NK-92 treated with Interleukin-12 subunit alpha and Interleukin-12 subunit beta, amount 100 ng/mL, for 24 hours (cell line): ENCODE data around the gene LUM.

Experiments used
- DNase-seq: peaks from one replicate; lab custom pipeline; 2025; lab: John Stamatoyannopoulos, UW

LUM gene

GRCh38 chr12:91111366-91112325 lies at the start of gene LUM:
LUM (minus strand) TSS chr12:91111494; CDS start chr12:91108979, 2,515 bp downstream.
- no peak for DNase-seq

DNA sequence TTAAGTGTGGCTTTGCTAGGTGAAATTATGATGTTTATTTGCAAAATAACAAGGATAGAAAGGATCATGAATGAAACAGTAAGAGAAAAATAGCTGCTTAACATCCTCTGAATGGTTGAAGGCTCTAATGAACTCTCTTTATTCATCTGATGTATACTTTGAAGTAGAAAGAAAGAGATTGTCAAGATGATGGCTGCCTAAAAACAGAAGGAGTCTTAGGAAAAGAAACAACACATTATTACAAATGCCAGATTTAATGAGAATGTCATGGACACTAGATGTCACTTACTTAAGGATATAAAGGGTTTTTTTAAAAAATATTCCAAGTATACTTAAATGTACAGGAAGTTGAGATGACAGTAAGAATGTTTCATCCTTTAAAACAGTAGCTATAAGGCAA lies 49.7 kb upstream of the LUM start:
- no peak for DNase-seq

DNA sequence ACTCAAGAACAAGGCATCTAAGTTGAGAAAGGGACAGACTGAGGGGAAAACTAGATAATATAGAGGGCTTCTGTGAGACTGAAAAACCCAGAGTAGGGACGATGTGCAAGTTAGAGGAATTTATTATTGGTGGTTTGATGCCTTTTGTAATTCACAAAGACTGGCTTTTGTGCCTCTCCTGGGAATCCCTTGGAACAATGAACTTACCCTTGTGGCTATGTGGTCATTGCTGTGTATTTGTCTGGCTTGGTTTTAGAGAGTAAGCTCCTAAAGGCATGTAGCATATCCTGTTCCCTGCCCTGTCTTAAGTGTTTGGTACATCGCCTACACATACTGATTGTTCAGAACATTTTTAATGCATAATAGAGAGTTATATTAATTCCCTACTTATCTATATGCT lies 44.7 kb upstream of the LUM start:
- DNase-seq: no peak

DNA sequence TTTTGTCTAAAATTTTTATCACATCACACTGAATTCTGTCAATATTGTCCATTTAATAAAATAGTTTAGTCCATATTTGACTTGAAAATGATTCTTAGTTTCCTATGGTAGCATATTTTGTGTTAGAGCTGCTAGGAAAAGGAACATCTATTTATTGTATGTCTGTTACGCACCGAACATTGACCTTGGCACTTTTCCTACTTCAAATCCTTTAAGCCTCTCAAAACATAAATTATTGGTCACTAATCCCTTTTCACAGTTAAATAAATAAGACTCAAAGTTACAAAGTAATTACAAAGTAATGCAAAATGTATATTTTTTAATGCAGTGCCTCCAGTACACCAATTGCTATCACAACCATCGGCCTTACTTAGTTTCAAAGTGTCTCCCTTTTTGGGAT lies 42.8 kb upstream of the LUM start:
- no peak for DNase-seq

DNA sequence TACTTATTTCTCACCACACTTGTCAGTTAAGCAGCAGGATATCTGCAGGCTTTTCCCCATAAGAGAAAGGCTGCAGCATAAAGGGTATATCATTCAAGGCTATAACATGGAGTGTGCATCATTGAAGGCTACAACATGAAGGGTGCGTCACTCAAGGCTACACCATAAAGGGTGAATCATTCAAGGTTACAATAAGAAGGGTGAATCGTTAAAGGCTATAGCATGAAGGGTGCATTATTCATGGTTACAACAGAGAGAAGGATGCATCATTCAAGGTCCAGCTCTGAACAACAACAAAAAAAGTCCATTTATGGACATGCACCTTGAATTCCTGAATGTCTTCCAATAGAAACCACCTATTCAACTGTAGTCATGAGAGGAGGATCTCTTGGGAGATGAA lies 32.8 kb upstream of the LUM start:
- no peak for DNase-seq

DNA sequence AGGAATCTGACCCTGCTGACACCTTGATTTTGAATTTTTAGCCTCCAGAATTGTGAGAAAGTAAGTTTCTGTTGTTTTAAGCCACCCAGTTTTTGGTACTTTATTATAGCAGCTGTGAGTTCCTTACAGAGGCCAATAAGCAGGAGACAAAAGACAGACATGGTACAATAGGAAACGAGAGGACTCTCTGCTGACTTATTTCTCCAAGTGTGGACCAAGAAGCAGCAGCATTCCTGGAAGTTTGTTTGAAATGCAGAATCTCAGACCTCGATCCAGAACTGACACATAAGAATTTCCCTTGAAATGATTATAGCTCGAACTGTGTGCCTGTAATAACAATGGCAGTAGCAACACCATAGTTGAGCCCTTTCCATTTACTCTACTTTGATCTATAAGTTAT lies 31.9 kb upstream of the LUM start:
- no peak for DNase-seq

GRCh38 chr12:91142221-91142631 lies 30.9 kb upstream of the LUM start:
- no peak for DNase-seq

- DNase-seq: no peak
These were observed 29.0 kb upstream of the LUM start for GRCh38 chr12:91140026-91140931.

GRCh38 chr12:91139286-91139685 lies 28.0 kb upstream of the LUM start:
- no peak for DNase-seq

GRCh38 chr12:91138337-91138920 lies 27.1 kb upstream of the LUM start:
- no peak for DNase-seq

GRCh38 chr12:91133871-91134270 lies 22.6 kb upstream of the LUM start:
- no peak for DNase-seq

DNA sequence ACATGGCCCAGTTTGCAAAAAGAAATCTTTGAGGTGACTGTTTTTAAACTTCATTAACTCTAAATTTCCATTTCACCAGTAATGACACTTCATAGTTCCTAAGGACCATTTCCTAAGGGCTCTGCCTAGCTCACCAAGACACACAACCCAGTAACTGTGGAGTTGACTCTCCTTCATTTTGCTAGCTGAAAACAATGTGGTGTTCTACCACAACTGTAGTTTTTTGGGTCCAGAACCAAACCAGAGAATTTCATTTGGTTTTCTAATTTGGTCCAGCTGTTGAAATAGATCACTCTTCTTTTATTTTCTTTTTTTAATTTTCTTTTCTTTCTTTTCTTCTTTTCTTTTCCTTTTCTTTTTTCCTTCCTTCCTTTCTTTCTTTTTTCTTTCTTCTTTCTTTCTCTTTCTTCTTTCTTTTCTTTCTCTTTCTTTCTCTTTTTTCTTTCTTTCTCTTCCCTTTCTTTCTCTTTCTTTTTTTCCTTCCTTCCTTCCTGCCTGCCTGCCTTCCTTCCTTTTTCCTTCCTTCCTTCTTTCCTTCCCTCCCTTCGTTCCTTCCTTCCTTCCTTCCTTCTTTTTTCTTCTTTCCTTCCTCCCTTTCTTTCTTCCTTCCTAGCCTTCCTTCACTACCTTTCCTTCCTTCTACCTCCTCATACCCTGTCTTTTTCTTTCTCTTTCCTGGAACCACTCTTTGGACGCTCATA lies 18.5 kb upstream of the LUM start:
- DNase-seq: no peak

- DNase-seq: no peak
These were observed 16.5 kb upstream of the LUM start for GRCh38 chr12:91127751-91128150.

DNA sequence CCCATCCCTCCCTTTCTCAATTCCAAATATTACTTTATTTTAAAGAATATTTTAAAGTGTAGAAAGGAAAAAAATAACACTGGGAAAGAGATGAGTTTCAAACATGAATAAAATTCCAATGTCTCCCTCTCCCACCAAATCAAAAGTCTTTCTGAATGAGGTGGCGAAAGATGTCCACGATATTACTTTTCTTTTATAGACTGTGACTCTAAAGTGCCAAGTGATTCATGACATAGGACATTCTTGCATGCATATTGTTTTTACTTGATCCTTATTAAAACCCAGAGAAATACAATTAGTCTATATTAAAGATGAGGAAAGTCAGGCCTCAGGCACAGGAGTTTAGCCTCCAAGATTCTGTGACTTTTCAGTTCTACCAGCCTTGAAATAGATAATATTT lies 16.0 kb upstream of the LUM start:
- no peak for DNase-seq

DNA sequence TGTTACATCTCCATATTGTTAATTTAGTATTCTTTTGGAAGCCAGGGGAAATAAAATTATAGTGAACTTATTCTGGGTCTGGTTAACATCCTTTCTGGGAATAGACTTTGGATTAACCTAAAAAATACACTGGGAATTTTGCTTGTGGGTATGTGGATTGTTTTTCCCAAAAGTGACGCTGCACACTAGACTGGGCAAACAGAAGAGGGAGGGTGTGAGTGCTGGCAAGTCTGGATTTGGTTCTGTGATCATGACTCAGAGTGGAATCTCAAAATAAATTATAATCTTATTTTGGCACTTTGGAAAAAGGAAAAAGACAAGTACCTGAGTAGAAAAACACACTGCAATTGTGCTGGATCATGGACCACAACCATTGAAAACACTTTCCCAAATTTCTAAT lies 15.2 kb upstream of the LUM start:
- no peak for DNase-seq

- DNase-seq: no peak
These were observed 12.1 kb upstream of the LUM start for GRCh38 chr12:91123236-91123916.

- DNase-seq: no peak
These were observed 9.5 kb upstream of the LUM start for GRCh38 chr12:91120781-91121180.

DNA sequence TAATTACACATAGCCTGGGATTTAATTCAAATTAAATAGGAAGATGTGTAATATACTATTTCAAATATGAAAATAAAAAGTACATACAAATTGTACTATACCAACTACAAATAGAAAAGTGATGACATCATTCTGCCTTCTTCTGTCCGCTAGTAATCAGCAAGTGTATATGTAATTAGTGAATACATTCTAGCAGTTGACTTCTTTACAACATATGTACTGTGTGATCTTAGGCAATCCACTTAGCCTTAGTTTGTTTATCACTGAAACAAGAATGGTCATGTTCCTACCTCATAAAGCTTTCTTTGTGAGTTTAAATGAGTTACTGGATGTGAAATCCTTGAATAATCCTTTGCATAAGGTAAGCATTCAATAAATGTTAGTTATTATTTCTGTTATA lies 7.8 kb upstream of the LUM start:
- DNase-seq: no peak

DNA sequence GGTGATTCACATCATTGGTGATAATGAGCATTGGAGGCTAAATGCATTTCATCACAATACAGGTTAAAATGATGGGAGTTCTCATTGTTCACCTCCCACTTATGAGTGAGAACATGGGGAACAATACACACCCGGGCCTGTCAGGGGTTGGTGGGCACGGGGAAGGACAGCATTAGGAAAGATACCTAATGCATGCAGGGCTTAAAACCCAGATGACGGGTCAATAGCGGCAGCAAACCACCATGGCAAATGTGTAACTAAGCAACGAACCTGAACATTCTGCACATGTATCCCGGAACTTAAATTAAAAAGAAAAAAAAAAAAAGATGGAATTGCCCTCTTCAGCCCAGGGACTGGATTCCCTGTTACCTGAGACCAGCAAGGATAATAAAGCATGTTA lies 2.3 kb upstream of the LUM start:
- no peak for DNase-seq

DNA sequence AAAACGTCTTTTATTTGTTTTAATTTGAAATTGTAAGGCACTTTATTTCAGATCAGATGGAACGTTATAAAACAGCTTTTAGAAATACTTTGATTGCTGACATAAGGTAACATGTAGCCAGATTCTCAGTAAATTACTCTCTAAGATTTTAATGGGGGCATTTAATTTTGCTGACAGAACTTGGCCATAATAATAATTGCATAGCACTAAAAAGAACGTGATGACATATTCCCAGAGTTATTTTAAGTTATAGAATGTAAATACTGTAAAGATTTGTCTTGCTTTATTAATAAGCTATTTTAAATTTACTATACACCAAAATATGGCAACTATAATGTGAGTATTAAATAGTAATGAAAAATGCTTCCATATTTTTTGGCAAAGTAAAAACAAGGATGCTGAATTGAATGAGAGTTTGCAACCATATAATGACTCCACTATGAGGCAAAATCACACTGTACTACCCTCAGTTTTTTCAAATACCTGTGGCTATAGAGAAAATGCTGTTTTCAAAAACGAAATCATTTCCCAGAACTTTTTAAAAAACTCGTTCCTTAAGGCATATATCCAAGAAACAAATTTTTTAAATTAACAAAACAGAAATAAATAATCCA lies 876 bp downstream of the LUM start:
- no peak for DNase-seq
